Adrenal gland (tissue), 5 donors: ENCODE results near the gene SPG7.

Experiments
- POLR2A ChIP-seq, 2 donors: fragments of 450-650 bp; IDR thresholded peaks; one replicate each; pipeline ENCODE4 v1.6.1; 2017; ENCODE audit warnings: antibody characterized with exemption in 2 of 2, mild to moderate bottlenecking in 2 of 2, moderate library complexity in 1 of 2
- TF ChIP-seq, protein P1 (sequence below), 6 experiments: fragments of 450-650 bp in 4 of 6; fragments of 200-600 bp in 2 of 6; sonication (generic) in 1 of 6; IDR thresholded peaks; 1 replicate in 5 of 6; 2 replicates in 1 of 6; pipeline versions ENCODE4 v1.5.1 to v1.8.0; 2016 to 2021; ENCODE audit warnings: antibody characterized with exemption in 6 of 6, mild to moderate bottlenecking in 2 of 6, moderate library complexity in 1 of 6
- donor health status: DM: no; HTN: no; CAD: no.

DNA sequence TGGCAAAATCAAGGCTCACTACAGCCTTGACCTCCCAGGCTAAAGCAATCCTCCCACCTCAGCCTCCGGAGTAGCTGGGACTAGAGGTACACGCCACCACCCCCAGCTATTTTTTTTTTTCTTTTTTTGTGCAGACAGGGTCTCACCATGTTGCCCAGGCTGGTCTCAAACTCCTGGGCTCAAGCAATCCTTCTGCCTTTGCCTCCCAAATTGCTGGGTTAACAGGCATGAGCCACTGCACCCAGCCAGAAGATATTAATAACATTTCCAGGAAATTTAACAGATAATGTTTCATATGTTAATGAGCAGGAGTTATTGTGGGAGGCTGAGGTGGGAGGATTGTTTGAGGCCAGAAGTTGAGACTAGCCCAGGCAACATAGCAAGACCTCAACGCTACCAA lies 8.4 kb upstream of the SPG7 start:
- TF ChIP-seq, protein P1, sequence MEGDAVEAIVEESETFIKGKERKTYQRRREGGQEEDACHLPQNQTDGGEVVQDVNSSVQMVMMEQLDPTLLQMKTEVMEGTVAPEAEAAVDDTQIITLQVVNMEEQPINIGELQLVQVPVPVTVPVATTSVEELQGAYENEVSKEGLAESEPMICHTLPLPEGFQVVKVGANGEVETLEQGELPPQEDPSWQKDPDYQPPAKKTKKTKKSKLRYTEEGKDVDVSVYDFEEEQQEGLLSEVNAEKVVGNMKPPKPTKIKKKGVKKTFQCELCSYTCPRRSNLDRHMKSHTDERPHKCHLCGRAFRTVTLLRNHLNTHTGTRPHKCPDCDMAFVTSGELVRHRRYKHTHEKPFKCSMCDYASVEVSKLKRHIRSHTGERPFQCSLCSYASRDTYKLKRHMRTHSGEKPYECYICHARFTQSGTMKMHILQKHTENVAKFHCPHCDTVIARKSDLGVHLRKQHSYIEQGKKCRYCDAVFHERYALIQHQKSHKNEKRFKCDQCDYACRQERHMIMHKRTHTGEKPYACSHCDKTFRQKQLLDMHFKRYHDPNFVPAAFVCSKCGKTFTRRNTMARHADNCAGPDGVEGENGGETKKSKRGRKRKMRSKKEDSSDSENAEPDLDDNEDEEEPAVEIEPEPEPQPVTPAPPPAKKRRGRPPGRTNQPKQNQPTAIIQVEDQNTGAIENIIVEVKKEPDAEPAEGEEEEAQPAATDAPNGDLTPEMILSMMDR (IDR thresholded peaks at IDR 0.05) = no peak
- TF ChIP-seq POLR2A (IDR thresholded peaks at IDR 0.05) = no peak
